Measurements from ENCODE around the gene XPR1. TPM values are rescaled to one million over a fixed set of nuclear protein-coding genes. Genes with fewer than 3 reads are reported as not detected.
"Not testable (repeated sequence)": the region's sequence is repeated elsewhere in the genome, so short reads cannot be mapped to it uniquely, and the experiment has no call there.

Gene XPR1
- total RNA-seq, 1 donor from 2014 or later, result 62.1 TPM

GRCh38 chr1:180691322-180691913, 59.6 kb downstream of the XPR1 start:
- no peak for DNase-seq
- Mint-ChIP-seq H3K27ac (ENCODE audit: unreplicated experiment) (peak overlapping the region; percentile 29), H3K36me3 (ENCODE audit: unreplicated experiment) (no peaks in the 10 kb centered on the region), H3K4me3 (ENCODE audit: unreplicated experiment) (peak overlapping the region; percentile 5), H3K9me3 (ENCODE audit: unreplicated experiment) (no peaks in the 10 kb centered on the region), H3K4me1 (ENCODE audit: low read depth, unreplicated experiment) (peaks cover 14% of the 10 kb centered on the region), H3K27me3 (ENCODE audit: unreplicated experiment) (peaks cover 1% of the 10 kb centered on the region)
- TF ChIP-seq, protein P1, sequence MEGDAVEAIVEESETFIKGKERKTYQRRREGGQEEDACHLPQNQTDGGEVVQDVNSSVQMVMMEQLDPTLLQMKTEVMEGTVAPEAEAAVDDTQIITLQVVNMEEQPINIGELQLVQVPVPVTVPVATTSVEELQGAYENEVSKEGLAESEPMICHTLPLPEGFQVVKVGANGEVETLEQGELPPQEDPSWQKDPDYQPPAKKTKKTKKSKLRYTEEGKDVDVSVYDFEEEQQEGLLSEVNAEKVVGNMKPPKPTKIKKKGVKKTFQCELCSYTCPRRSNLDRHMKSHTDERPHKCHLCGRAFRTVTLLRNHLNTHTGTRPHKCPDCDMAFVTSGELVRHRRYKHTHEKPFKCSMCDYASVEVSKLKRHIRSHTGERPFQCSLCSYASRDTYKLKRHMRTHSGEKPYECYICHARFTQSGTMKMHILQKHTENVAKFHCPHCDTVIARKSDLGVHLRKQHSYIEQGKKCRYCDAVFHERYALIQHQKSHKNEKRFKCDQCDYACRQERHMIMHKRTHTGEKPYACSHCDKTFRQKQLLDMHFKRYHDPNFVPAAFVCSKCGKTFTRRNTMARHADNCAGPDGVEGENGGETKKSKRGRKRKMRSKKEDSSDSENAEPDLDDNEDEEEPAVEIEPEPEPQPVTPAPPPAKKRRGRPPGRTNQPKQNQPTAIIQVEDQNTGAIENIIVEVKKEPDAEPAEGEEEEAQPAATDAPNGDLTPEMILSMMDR (IDR thresholded peaks at IDR 0.05; ENCODE audit: partially characterized antibody, unreplicated experiment), result no peak

- DNase-seq, result no peak
- Mint-ChIP-seq H3K4me1 (ENCODE audit: low read depth, unreplicated experiment) (peaks cover 14% of the 10 kb centered on the region), H3K36me3 (ENCODE audit: unreplicated experiment) (peaks cover 15% of the 10 kb centered on the region), H3K27ac (ENCODE audit: unreplicated experiment) (no peak overlapping the region), H3K27me3 (ENCODE audit: unreplicated experiment) (peaks cover 2% of the 10 kb centered on the region), H3K4me3 (ENCODE audit: unreplicated experiment) (no peak overlapping the region), H3K9me3 (ENCODE audit: unreplicated experiment) (peaks cover 8% of the 10 kb centered on the region)
- TF ChIP-seq, protein P1 (IDR thresholded peaks at IDR 0.05; ENCODE audit: partially characterized antibody, unreplicated experiment), result no peak
These were observed 61.9 kb downstream of the XPR1 start for GRCh38 chr1:180693564-180694244.

DNA sequence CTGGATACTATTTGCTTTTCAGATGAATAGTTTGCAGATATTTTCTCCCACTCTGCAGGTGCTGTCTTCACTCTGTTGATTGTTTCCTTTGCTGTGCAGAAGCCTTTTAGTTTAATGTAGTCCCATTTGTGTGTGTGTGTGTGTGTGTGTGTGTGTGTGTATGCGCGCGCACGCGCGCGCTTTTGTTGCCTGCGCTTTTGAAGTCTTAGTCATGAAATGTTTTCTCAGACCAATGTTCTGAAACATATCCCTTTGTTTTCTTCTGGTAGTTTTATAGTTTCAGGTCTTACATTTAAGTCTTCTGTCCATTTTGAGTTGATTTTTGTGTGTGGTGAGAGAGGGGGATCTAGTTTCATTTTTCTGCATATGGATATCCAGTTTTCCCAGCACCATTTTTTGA, 63.5 kb downstream of the XPR1 start:
- H3K9me3 Mint-ChIP-seq (ENCODE audit: unreplicated experiment), result peaks cover 10% of the 10 kb centered on the region

DNA sequence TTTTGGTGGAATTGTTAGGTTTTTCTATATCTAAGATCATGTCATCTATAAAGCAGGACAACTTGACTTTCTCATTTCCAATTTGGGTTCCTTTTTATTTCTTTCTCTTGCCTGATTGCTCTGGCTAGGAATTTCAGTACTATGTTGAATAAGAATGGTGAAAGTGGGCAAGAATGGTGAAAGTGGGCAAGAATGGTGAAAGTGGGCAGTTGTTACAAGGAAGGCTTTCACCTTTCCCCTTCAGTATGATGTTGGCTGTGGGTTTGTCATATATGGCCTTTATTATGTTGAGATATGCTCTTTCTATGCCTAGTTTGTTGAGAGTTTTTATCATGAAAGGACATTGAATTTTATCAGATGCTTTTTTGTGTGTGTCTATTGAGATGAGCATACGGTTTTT, 64.5 kb downstream of the XPR1 start:
- Mint-ChIP-seq H3K27ac (ENCODE audit: unreplicated experiment) (no peak overlapping the region), H3K27me3 (ENCODE audit: unreplicated experiment) (peaks cover 1% of the 10 kb centered on the region), H3K9me3 (ENCODE audit: unreplicated experiment) (peaks cover 10% of the 10 kb centered on the region), H3K4me3 (ENCODE audit: unreplicated experiment) (no peak overlapping the region), H3K36me3 (ENCODE audit: unreplicated experiment) (peaks cover 17% of the 10 kb centered on the region), H3K4me1 (ENCODE audit: low read depth, unreplicated experiment) (peaks cover 9% of the 10 kb centered on the region)
- no peak for DNase-seq
- TF ChIP-seq, protein P1 (IDR thresholded peaks at IDR 0.05; ENCODE audit: partially characterized antibody, unreplicated experiment), result no peak

More for the DNA sequence above, 63.5 kb downstream of the XPR1 start:
- peaks cover 17% of the 10 kb centered on the region for H3K36me3 Mint-ChIP-seq (ENCODE audit: unreplicated experiment)
- H3K27me3 Mint-ChIP-seq (ENCODE audit: unreplicated experiment), result peaks cover 3% of the 10 kb centered on the region
- peaks cover 12% of the 10 kb centered on the region for H3K4me1 Mint-ChIP-seq (ENCODE audit: low read depth, unreplicated experiment)
- no peak overlapping the region for H3K4me3 Mint-ChIP-seq (ENCODE audit: unreplicated experiment)
- DNase-seq, result no peak
- H3K27ac Mint-ChIP-seq (ENCODE audit: unreplicated experiment), result no peak overlapping the region
- TF ChIP-seq, protein P1 (IDR thresholded peaks at IDR 0.05; ENCODE audit: partially characterized antibody, unreplicated experiment), result no peak

DNA sequence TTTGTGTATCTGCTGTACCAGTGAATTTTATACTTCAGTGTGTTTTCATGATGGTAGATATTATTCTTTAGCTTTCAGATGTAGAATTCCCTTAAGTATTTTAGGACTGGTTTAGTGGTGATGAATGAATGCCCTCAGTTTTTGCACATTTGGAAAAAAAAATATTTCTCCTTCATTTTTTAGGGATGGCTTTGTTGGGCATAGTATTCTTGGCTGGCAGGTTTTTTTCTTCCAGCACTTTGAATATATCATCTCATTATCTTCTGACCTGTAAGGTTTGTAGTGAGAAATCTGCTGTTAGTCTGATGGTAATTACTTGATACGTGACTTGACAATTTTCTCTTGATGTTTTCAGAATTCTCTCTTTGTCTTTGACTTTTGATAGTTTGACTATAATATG, 66.8 kb downstream of the XPR1 start:
- peaks cover 16% of the 10 kb centered on the region for H3K9me3 Mint-ChIP-seq (ENCODE audit: unreplicated experiment)
- H3K4me3 Mint-ChIP-seq (ENCODE audit: unreplicated experiment), result no peak overlapping the region
- no peaks in the 10 kb centered on the region for H3K4me1 Mint-ChIP-seq (ENCODE audit: low read depth, unreplicated experiment)
- no peak overlapping the region for H3K27ac Mint-ChIP-seq (ENCODE audit: unreplicated experiment)
- DNase-seq, result no peak
- peaks cover 27% of the 10 kb centered on the region for H3K36me3 Mint-ChIP-seq (ENCODE audit: unreplicated experiment)
- H3K27me3 Mint-ChIP-seq (ENCODE audit: unreplicated experiment), result peaks cover 1% of the 10 kb centered on the region
- TF ChIP-seq, protein P1 (IDR thresholded peaks at IDR 0.05; ENCODE audit: partially characterized antibody, unreplicated experiment), result no peak

DNA sequence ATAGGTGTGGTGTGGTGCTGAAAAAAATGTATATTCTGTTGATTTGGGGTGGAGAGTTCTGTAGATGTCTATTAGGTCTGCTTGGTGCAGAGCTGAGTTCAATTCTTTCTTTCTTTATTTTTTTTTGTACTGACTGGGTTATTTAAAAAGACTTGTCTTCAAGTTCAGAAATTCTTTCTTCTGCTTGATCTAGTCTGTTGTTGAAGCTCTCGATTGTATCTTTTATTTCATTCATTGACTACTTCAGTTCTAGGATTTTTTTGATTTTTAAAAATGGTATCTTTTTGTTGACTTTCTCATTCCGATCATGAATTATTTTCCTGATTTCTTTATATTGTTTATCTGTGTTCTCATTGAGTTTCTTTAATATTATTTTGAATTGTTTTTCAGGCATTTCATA, 70.6 kb downstream of the XPR1 start:
- not testable (repeated sequence) for H3K27ac Mint-ChIP-seq (ENCODE audit: unreplicated experiment); H3K4me1 Mint-ChIP-seq (ENCODE audit: low read depth, unreplicated experiment); H3K27me3 Mint-ChIP-seq (ENCODE audit: unreplicated experiment); H3K4me3 Mint-ChIP-seq (ENCODE audit: unreplicated experiment); DNase-seq
- Mint-ChIP-seq H3K9me3 (ENCODE audit: unreplicated experiment) (peaks cover 16% of the 10 kb centered on the region), H3K36me3 (ENCODE audit: unreplicated experiment) (peaks cover 22% of the 10 kb centered on the region)

GRCh38 chr1:180710746-180711145, 78.9 kb downstream of the XPR1 start:
- H3K4me3 Mint-ChIP-seq (ENCODE audit: unreplicated experiment); H3K36me3 Mint-ChIP-seq (ENCODE audit: unreplicated experiment); H3K4me1 Mint-ChIP-seq (ENCODE audit: low read depth, unreplicated experiment); H3K27me3 Mint-ChIP-seq (ENCODE audit: unreplicated experiment); H3K9me3 Mint-ChIP-seq (ENCODE audit: unreplicated experiment); H3K27ac Mint-ChIP-seq (ENCODE audit: unreplicated experiment): not testable (repeated sequence)
- DNase-seq, result peak; percentile 20
